GM12892 (cell line): ENCODE results near the gene BATF3.
A peak's percentile ranks its signal among the peaks of the same experiment; 100 is the strongest.

Source experiments
- DNase-seq: peaks from one replicate; pipeline ENCODE4 v3.0.0; 2011; ENCODE audit not compliant: insufficient read length
- FAIRE-seq: peaks from 2 replicates; lab custom pipeline; 2011; peaks lifted over from hg19 to GRCh38; lab: Jason Lieb, UNC
- POLR2A ChIP-seq: IDR thresholded peaks from 2 replicates; pipeline ENCODE4 v1.6.1; 2011; ENCODE audit warnings: low read depth, low read length, control low read depth
- POLR2AphosphoS5 ChIP-seq: IDR thresholded peaks from 2 replicates; pipeline ENCODE4 v1.6.1; 2011; ENCODE audit warnings: low read depth, low read length, control low read depth
- TAF1 ChIP-seq: IDR thresholded peaks from 2 replicates; pipeline ENCODE4 v1.6.1; 2011; ENCODE audit warnings: low read depth, mild to moderate bottlenecking, control low read depth, low read length, borderline replicate concordance

Gene BATF3

DNA sequence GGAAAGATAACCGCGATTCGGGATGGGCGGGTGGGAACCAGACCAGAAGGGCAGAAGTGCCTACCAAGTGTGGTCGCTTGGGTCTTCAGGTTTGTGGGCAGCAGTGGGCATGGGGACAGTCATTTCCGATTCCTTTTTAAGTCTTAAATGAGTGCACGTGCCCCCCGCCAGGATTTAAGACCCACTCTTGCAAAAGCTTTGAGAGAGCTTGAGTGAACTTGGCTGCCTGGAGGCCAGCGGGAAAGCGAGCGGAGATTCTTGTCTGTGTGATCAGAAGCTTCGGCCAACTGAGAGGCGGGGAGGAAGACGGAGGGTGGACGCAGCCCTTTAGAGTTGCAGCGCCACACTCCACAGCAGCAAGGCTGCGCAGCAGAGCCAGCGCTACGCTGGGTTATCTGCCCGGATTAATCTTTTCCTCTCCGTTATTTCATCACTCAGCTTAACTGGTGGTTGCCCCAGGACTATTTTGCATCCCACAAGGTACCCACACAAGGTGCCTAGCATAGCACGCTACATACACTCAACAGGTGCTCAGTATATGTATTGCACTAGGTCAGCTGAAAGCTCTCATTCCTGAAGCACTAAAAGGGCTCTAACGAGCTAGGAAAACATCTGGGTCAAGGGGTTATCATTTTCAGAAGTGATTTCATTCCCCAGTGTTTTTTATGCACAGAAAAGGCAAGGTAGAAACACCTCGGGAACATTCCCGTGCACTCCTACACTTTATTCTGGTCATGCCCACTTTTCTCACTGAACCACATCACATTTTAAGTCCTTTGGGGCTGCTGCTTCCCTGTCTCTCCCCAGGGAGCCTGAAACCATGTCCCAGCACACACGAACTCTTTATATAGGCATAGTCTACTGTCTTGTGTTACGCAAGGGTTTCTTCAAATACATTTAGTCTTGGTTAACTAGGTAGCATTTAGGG is 1.5 kb upstream of the BATF3 start:
- TF ChIP-seq POLR2A: no peak
- no peak for TF ChIP-seq POLR2AphosphoS5
- TF ChIP-seq TAF1: no peak
- DNase-seq (no peak), FAIRE-seq (peak; percentile 83)

- DNase-seq (no peak), FAIRE-seq (no peak)
- TF ChIP-seq POLR2AphosphoS5: no peak
These were observed 717 bp upstream of the BATF3 start for GRCh38 chr1:212700223-212700891.

- FAIRE-seq (no peak), DNase-seq (no peak)
- TF ChIP-seq POLR2AphosphoS5 (no peak), TAF1 (0 out of 2 replicates have a peak, but pooled peaks have one; percentile 15)
These were observed 476 bp downstream of the BATF3 start for GRCh38 chr1:212699104-212699624.

DNA sequence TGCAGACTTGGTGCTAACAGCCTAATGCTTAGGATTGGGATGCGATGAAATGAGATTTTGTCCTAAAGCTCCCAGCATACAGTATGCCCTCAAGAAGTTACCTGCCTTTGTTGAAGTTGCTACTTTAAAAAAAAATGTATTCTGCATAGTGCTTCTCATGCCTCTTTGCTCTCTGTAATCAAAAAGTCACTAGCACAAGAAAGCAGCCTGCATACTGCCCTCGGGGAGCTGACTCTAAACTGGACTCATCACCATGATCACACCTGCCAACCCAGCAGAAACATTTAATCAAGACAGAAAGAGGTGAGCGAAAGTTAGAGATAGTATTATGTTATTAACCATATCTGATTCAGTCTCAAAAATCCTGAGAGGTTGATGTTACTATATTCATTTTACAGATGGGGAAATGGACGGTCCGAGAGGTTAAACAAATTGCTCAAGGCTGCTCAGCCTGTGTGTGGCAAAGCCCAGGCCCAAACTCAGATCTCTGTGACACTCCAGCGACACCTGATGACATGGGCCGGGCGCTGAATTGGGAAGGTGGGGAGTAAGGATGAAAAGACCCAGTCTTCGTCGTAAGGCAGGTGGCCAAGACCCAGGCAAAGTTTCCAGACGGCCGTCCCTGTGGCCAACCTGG is 1.1 kb downstream of the BATF3 start:
- no peak for TF ChIP-seq POLR2A
- TF ChIP-seq POLR2AphosphoS5: no peak
- no peak for TF ChIP-seq TAF1
- FAIRE-seq (peak; percentile 89), DNase-seq (no peak)

DNA sequence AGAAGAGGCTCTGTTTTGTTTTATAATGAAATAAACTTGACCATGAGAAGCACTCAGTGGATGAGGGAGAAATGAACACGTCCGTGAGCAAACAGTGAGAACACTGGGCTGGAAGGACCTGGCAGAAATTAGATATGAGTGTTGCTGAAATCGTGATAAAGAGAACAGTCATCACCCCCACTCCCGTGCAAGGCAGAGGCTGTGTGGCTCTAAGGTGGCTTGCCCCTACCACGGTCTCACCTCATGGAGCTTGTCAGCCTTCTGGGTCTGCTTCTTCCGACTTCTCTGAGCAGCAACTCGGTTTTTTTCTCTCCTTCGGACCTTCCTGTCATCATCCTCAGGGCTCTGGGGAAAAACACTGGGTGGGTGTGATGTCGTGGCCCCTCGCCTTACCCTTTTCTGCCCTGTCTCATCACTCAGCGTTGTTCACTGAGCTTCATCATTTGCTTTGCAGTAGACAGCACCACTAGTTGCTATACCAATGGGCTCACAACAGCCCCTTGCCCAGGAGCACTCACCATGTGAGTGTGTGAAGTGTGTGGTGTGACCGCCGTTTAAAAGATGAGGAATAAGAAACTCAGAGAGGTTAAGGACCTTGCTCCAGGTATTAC is 2.8 kb downstream of the BATF3 start:
- FAIRE-seq: peak; percentile 30
- TF ChIP-seq TAF1 (no peak), POLR2AphosphoS5 (no peak), POLR2A (no peak)
- DNase-seq: no peak

DNA sequence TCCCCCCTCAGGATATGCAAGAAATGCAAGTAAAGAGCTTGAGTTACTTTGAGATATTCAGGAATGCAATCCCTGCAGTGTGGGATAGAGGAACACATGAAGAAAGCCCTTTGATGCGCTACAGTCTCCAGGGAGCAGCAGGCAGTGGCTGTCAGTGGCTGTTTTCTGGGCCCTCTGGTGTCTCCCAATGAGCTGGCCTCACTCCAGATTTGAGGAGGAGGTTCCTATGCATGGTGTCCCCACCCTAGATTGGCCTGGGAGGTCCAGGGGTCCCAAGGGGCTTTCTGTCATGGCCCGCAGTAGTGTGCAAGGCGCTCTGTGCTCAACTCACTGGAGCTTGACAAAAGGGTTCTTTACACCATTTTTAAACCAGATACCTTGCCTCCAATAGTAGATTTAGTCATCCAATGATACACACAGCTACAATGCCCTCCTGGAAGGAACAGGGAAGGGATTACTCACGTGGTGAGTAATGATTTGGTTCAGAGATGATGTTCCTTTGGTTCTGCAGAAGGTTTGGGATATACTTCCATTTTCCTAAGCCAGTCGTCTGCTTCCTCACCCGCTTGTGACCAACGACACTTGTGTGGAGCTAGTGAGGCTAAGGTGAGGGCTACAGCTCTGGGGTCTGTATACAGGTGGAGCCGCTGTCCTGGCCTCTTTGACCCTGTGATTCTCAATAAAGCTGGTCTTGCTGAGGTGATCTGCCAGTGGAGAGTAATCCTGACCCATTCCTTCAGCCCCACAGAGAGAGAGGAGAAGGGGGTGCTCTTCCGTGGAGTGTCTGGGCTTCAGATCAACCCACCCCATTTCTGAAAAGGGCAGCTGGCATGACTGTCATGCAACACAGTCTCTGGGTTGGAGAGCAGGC is 6.6 kb downstream of the BATF3 start:
- FAIRE-seq: no peak
- no peak for TF ChIP-seq POLR2AphosphoS5
- TF ChIP-seq POLR2A: no peak
- no peak for TF ChIP-seq TAF1
- DNase-seq: no peak

DNA sequence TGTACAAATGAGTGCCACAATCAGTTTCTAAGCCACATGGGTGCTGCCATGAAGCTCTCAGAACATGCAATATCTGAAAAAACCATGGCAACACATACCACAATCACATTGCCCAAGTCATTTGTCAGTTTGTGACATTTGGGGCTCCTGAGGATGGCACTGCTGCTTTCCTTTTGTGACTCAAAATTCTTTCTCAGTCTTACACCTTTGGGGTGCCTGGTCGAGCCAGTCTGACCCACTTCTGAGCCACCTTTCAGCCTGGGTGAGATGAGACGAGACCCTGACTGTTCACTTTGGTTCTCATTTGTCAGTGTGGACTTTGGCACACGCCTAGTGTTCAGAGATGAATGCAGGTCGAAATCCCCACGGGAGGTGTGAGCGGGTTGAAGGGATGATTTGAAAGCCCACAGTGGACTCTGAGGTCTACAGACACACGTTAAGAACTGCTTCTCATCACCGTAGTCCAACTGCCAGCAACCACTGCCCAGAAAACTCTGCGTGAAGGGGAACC is 8.0 kb downstream of the BATF3 start:
- TF ChIP-seq POLR2A (no peak), POLR2AphosphoS5 (no peak)
- DNase-seq: no peak
- no peak for FAIRE-seq

- DNase-seq (no peak), FAIRE-seq (no peak)
- TF ChIP-seq POLR2AphosphoS5 (no peak), TAF1 (no peak), POLR2A (no peak)
These were observed 8.7 kb downstream of the BATF3 start for GRCh38 chr1:212690816-212691403.

GRCh38 chr1:212689758-212690529 is 9.7 kb downstream of the BATF3 start:
- FAIRE-seq (peak; percentile 44), DNase-seq (no peak)
- TF ChIP-seq TAF1: no peak
- no peak for TF ChIP-seq POLR2A
- no peak for TF ChIP-seq POLR2AphosphoS5

GRCh38 chr1:212689196-212689725 is 10.4 kb downstream of the BATF3 start:
- FAIRE-seq (no peak), DNase-seq (no peak)
- TF ChIP-seq POLR2A: no peak
- no peak for TF ChIP-seq POLR2AphosphoS5
- TF ChIP-seq TAF1: no peak
